Stomach (tissue), 4 donors: ENCODE results near the gene FOXO3.

Source experiments
- EP300 ChIP-seq: sonication (generic); formaldehyde crosslinking; IDR thresholded peaks from one replicate; pipeline ENCODE4 v1.6.1; 2017; ENCODE audit warnings: antibody characterized with exemption
- POLR2A ChIP-seq, 4 donors: fragments of 450-650 bp; IDR thresholded peaks; one replicate each; pipeline ENCODE4 v1.6.1; 2016; ENCODE audit warnings: antibody characterized with exemption in 4 of 4, control low read depth in 2 of 4, mild to moderate bottlenecking in 1 of 4, moderate library complexity in 1 of 4
- TF ChIP-seq, protein P1 (sequence below), 7 experiments: fragments of 450-650 bp in 4 of 7; fragments of 200-600 bp in 3 of 7; sonication (generic) in 3 of 7; IDR thresholded peaks; one replicate each; pipeline ENCODE4 v1.5.1; 2016 to 2019; ENCODE audit warnings: antibody characterized with exemption in 7 of 7, control low read depth in 2 of 7, mild to moderate bottlenecking in 1 of 7

DNA sequence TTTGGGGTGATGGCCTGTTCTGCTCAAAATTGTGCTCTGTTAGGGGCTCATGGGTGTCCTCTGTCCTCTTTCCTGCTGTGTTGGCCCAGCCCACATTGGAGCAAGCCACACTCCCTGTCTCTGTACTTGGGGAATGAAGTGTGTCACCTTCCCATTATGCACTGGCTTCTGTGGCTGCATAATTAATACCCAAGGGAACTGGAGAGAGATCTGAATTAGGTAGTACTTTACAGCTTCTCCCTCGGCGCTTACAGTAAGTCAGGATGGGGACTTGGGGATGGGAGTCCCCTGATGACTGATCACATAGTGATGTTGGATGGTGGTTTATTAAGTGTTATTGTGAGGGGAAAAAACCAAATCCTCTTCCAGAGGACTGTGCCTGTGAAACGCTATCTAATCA lies 116.6 kb downstream of the FOXO3 start:
- TF ChIP-seq, protein P1, sequence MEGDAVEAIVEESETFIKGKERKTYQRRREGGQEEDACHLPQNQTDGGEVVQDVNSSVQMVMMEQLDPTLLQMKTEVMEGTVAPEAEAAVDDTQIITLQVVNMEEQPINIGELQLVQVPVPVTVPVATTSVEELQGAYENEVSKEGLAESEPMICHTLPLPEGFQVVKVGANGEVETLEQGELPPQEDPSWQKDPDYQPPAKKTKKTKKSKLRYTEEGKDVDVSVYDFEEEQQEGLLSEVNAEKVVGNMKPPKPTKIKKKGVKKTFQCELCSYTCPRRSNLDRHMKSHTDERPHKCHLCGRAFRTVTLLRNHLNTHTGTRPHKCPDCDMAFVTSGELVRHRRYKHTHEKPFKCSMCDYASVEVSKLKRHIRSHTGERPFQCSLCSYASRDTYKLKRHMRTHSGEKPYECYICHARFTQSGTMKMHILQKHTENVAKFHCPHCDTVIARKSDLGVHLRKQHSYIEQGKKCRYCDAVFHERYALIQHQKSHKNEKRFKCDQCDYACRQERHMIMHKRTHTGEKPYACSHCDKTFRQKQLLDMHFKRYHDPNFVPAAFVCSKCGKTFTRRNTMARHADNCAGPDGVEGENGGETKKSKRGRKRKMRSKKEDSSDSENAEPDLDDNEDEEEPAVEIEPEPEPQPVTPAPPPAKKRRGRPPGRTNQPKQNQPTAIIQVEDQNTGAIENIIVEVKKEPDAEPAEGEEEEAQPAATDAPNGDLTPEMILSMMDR (IDR thresholded peaks at IDR 0.05): no peak
- TF ChIP-seq POLR2A (IDR thresholded peaks at IDR 0.05) (no peak), EP300 (no peak)
